Activated CD8-positive, alpha-beta memory T cell treated with anti-CD3 and anti-CD28 coated beads, Interleukin-2, amount 50 U/mL, for 1 hour (primary cell): ENCODE data around the gene OPRD1.
"Not testable (repeated sequence)": the region's sequence is repeated elsewhere in the genome, so short reads cannot be mapped to it uniquely, and the experiment has no call there.

Experiments
- DNase-seq: peaks from one replicate; pipeline ENCODE4 v3.0.0-alpha.2; 2020; ENCODE audit errors: extremely low read depth

Gene OPRD1

DNA sequence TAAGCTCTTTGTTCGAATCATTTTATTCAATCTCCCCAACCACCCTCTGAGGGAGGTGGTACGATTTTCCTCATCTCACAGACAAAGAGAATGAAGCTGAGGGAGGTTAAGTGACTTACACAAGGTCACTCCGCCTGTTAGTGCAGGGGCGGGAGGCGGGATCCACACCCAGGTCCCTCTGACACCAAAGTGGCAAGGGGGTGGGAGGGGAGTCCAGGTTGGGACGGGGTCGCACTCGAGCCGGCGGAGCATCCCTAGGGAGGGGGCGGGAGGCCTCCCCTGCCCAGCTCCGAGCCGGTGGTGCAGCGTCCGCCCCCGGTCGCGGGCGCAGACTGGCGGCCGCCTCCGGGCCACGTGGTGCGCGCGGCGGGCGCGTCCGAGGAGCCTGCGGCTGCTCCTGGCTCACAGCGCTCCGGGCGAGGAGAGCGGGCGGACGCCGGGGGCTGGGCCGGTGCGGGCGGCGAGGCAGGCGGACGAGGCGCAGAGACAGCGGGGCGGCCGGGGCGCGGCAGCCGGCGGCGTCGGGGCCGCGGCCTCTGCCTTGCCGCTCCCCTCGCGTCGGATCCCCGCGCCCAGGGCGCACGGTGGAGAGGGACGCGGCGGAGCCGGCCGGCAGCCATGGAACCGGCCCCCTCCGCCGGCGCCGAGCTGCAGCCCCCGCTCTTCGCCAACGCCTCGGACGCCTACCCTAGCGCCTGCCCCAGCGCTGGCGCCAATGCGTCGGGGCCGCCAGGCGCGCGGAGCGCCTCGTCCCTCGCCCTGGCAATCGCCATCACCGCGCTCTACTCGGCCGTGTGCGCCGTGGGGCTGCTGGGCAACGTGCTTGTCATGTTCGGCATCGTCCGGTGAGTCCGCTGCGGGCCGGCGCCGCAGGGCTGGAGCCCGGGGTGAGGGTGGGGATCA, at the start of gene OPRD1:
OPRD1 (plus strand) TSS at position 405 of the 903 bp plus-strand sequence; CDS start at position 619, 214 bp downstream.
- DNase-seq = no peak

DNA sequence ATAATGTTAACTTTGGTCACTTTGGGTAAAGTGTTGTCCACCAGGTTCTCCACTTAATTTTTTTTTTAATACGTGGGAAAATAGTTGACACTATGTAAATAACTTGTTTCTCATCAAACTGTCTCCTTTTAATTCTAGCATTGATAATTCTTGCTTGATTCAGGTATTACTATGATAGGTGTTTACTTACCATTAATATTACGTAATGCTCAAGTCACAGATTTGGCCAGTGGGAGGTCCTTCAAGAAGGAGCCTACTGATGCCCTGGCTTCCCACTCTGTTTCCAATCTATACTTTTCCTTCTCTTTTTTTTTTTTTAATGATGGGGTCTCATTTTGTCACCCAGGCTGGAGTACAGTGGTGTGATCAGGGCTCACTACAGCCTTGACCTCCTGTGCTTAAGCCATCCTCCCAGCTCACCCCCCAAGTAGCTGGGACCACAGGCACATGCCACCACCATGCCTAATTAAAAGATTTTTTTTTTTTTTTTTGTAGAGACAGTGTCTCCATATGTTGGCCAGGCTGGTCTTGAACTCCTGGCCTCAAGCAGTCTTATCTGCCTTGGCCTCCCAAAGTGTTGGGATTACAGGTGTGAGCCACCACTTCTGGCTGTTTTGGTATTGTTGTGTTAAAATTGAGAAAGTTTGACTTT, 45.3 kb upstream of the OPRD1 start:
- no peak for DNase-seq

DNA sequence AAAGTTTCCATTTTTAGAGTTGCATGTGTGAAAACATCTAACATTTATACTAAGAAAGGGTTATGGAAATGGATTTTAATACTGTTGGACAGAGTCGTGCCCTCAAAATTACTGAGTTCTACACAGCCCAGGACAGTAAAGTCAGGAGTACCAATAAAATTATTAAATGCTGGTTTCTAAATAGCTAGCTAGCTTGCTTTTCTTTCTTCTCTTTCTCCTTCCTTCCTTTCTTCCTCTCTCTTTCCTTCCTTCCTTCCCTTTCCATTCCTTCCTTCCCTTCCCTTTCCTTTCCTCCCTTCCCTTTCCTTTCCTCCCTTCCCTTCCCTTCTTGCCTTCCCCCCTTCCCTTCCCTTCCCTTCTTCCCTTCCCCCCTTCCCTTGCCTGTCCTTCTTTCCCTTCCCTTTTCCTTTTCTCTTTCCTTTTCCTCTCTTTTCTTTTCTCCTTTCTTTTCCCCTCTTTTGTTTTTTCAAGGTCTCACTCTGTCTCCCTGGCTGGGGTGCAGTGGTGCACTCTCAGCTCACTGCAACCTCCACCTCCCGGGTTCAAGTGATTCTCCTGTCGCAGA, 41.3 kb upstream of the OPRD1 start:
- DNase-seq = no peak

DNA sequence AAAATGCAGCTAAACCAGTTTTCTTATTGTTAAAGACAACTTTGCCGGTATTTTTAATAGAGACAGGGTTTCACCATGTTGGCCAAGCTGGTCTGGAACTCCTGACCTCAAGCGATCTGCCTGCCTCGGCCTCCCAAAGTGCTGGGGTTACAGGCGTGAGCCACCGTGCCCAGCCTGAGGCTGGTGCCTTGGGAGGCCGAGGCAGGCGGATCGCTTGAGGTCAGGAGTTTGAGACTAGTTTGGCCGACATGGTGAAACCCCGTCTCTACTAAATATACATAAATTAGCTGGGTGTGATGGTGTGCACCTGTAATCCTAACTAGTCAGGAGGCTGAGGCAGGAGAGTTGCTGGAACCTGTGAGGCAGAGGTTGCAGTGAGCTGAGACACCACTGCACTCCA, 40.0 kb upstream of the OPRD1 start:
- DNase-seq = not testable (repeated sequence)

GRCh38 chr1:28773105-28773504, 38.9 kb upstream of the OPRD1 start:
- no peak for DNase-seq

GRCh38 chr1:28775121-28775942, 36.6 kb upstream of the OPRD1 start:
- DNase-seq = peak; percentile 26

DNA sequence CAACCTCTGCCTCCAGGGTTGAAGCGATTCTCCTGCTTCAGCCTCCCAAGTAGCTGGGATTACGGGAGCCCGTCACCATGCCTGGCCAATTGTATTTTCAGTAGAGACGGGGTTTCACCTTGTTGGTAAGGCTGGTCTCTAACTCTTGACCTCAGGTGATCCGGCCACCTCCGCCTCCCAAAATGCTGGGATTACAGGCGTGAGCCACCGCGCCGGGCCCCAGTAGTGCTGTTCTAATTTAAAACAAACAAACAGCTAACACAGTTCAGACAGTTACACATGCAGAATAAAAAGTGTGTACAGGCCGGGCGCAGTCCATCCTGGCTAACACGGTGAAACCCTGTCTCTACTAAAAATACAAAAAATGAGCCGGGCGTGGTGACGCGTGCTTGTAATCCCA, 35.6 kb upstream of the OPRD1 start:
- no peak for DNase-seq

GRCh38 chr1:28778021-28778420, 33.9 kb upstream of the OPRD1 start:
- DNase-seq = no peak

- no peak for DNase-seq
These were observed 32.1 kb upstream of the OPRD1 start for GRCh38 chr1:28779751-28780408.

DNA sequence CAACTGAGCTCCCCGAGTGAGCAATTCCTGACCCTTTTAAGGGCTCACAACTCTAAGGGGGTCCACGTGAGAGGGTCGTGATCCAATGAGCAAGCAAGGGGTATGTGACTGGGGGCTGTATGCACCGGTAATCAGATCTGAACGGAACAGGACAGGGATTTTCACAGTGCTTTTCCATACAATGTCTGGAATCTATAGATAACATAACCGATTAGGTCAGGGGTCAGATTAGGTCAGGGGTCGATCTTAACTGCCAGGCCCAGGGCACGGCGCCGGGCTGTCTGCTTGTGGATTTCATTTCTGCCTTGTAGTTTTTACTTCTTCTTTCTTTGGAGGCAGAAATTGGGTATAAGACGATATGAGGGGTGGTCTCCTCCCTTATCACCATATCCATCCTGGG, 30.7 kb upstream of the OPRD1 start:
- no peak for DNase-seq

- no peak for DNase-seq
These were observed 30.0 kb upstream of the OPRD1 start for GRCh38 chr1:28782011-28782410.

DNA sequence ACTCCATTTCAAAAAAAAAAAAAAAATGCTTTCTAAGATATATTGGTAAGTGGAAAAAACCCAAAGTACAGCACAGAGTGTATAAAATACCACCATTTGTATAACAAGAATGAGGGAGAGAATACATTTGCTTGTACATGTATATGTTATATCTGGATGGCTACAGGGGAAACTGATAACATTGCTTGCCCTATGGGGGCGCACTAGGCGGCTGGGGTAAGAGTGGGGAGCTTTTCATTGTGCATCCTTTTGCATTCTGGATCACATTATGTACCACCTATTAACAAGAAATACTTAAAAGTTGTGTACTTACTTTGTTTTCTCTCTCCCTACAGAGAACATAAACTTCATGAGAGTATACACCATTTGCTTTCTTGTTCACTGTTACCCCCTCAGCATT, 28.6 kb upstream of the OPRD1 start:
- DNase-seq = no peak

DNA sequence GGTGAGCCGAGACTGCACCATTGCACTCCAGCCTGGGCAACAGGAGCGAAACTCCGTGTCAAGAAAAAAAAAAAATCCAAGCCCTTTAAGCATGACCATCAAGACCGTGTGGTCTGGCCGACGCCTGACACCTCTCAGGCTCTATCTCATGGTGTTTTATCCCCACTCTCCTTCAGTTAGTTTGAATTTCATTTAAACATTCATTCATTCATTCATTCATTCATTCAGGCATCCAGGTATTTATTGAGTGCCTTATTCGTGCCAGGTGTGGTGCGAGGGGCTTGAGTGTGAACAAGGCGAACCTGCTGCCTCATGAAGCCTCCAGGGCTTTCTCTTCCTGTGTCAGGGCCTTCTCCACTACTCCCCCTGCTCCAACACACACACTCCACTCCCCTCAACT, 22.6 kb upstream of the OPRD1 start:
- DNase-seq = no peak

DNA sequence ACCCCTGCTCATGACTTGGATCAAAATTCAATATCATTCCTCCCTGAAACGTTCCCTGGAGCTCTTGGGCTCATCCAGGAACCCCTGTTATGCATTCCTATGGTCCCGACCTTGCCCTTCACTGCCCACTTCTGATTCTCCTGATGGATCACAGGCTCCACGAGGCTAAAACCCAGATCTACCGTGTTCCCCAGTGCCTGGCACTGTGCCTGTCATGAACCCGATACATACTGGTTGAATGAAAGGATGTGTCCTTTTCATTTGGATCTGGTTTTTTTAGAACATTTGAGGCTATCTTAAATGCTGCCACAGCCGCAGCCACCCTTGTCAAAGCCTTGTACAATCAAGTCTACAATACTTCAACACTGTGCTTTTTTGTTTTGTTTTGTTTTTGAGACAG, 22.2 kb upstream of the OPRD1 start:
- DNase-seq = no peak

GRCh38 chr1:28790377-28791035, 21.5 kb upstream of the OPRD1 start:
- DNase-seq = no peak

GRCh38 chr1:28791929-28792328, 20.0 kb upstream of the OPRD1 start:
- not testable (repeated sequence) for DNase-seq

- no peak for DNase-seq
These were observed 19.3 kb upstream of the OPRD1 start for GRCh38 chr1:28792644-28793121.

- DNase-seq = not testable (repeated sequence)
These were observed 17.4 kb upstream of the OPRD1 start for GRCh38 chr1:28794582-28794981.

DNA sequence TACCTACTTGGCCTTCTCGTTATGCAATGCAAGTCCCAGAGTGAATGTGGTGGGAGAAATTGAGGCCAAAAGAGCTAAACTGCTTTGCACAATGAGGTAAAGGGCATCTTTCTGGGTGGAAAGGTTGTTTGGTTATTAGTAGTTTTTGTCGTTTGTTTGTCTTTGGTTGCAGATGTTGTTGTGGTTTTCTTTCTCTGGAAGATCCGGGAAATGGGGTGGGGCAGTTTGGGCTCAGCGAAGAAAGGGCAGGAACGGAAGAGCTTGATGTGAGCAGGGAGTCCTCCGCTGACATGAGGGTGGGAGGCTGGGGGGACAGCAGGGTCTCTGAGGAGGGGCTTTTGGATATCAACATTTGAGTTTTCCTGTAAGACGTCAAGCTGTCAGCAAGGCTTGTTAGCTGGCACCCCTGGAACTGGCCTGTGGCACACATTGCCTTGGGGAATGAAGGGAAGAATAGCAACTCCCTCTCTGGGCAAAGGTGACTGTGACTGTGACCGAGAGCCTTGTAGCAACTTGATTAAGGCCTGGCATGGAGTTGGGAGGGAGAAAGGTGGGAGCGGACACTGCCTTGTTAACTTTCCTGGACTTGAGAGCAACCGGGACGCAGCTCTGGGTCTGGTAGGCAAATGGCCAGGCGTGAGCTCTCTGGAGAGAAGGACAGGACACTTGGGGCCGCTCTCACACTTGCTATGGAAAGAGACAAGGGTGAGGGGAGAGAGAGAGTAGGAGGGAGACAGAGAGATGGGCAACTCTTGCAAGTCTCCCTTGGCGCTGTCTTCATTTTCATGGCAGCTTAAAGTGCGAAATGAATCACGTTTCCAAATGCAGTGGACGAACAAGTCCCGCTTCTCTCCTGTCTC, 15.4 kb upstream of the OPRD1 start:
- no peak for DNase-seq

DNA sequence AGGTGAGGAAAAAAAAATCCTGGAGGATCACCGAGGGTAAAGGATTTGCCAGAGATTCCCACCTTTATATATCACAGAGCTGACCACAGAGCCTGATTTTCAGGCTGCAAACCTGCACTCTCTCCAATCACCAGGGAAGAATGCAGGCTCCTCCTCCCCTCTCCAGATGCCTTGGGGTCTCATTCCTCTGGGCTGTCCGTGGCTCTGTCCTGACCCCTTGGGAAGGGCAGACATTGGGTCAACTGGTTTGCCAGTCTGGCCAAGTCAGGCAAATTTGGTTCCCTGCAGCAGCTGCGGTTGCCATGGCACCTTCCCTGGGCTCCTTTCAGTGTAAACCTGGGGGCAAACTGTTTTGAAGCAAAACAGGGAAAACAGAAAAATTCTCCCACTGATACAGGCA, 11.6 kb upstream of the OPRD1 start:
- no peak for DNase-seq
